ENCODE data around the gene GPSM3.

Gene GPSM3

DNA sequence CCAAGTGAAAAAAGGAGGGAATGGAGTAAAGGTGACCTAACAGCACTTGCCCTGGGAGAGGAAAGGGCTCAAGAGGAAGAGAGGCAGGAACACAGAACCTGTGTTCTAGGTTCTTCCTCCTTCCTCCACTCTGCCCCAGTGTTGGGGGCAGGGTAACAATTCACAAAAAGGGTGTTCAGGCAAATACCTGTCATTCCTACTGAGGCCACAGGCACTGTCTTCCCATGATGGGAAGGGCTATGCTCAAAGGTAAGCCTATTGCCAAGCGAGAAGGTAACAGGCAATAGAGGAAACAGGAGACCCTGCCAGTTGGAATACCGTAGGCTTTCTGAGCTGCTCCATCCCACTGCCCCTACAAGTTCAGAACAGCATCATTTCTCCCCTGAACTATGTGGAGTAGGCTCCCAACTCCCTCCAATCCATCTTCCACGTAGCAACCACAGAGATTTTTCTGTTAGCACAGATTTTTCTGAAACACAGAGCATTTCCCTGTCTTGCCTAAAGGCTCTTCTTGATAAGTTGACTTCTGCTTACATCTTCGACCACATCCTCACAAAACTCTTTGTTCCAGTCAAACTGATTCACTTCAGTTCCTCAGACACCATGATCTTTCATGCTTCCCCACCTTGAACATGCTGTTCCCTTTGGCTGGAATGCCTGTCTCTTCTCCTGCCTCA is 19.3 kb downstream of the GPSM3 start:
- no peak for DNase-seq (ENCODE audit: low read depth)

DNA sequence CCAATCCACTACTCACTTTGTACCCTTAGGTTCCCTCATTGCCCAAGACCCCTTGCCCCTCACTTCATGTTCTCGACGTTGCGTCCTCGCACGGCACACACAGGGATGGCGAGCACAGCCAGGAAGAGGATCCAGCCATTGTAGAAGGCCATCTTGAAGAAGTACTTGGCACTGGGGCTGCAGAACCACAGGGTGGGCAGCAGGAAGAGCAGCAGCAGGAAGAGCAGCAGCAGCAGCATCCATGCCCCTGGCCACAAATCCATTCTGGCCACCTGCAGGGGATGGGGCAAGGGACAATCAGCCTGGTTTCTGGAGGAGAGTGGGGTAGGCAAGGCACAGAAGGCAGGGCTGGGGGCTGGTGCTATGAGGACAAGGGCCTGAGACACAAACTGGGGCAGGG is 21.2 kb downstream of the GPSM3 start:
- no peak for DNase-seq (ENCODE audit: low read depth)

DNA sequence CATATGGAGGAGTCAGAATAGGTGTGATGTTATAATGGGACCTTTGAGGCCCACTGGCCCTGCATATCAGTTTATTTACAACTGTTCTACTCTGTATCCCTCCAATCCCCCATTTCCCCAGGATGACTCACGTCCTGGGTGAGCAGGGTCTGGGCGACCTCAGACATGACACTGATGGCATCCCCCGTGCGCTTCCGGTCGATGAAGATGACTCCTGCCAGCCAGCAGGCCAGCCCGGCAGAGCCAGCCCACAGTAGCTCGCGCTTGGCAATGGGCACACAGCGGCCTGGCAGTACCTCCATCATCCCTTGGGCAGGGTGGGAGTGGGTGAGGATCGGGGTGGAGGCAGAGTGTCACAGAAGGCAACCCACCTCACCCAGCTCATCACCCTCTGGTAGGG is 22.1 kb downstream of the GPSM3 start:
- no peak for DNase-seq (ENCODE audit: low read depth)

DNA sequence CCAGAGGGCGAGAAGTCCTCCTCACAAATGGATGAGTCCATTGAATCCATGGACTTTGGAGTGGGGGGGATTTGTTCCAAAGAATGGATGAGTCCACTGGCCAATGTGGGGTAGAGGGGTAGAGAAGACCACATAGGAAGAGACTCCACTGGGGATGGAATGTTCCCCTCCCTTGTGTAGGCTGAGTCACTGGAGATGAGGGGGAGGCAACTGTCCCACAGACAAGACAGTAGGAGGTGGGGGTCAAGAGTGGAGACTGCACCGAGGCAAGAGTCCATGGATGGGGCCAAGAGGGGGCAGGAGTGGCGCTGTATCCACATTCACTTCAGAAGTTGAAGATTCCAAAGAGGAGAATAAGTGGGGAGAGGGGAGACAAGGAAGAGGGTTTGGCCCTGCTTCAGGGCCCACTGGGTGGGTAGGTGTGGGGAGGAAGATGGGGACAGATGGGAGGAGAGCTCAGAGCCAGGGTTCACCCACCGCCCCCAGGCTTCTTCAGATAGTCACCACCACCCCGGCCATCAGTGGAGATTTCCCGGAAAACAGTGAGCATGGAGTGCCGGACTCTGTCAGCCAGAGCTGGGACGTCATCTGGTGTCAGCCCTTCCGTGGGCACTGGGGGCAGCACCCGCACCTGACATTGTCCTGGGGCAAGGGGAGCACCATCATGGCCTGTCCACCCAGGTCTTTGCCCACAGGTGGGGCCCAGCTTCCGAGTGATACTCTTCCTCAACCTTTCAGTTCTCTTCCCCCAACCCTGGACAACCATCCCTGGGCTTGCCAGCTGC is 23.4 kb downstream of the GPSM3 start:
- DNase-seq (ENCODE audit: low read depth) = peak; percentile 70

DNA sequence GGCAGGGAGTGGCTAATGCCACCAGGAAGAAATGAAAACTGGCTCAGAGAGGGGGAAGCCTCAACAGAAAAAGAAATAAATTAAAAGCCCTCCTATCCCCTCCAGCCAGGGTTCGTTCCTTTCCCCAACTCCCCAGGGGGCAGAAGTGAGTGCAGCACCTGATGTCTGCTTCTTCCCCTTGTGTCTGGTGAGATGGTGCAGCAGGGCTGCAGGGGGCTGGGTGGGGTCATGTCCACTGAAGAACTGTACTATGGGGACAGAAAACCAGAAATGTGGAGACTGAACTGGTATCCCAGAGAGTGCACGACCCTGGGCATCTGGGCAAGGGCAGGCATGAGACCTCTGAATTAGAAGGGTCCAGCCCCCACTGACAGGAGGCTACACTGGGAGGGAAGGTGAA is 24.1 kb downstream of the GPSM3 start:
- DNase-seq (ENCODE audit: low read depth) = no peak

DNA sequence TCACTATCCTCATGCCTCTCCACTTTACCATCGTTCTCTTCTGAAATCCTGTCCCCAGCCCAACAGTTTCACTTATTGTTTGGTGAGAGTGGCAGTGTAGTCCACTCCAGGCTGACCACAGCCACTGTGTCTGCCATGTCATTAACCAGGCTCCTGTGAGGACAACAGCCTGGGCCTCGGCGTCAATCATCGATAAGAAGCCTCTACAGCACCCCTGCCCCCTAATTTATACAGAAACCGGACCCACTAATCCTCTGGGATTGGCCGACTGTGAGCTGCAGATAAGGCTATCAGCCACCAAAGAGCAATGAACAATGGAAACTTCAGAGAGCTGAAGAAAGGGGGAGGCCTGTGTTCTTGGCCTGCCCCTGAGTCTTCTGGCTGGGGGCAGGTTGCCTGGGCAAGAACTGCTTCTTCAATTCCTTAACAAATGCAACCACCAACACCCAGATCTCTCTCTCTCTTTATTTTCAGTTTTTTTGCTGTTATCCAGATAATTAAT is 24.6 kb downstream of the GPSM3 start:
- no peak for DNase-seq (ENCODE audit: low read depth)

DNA sequence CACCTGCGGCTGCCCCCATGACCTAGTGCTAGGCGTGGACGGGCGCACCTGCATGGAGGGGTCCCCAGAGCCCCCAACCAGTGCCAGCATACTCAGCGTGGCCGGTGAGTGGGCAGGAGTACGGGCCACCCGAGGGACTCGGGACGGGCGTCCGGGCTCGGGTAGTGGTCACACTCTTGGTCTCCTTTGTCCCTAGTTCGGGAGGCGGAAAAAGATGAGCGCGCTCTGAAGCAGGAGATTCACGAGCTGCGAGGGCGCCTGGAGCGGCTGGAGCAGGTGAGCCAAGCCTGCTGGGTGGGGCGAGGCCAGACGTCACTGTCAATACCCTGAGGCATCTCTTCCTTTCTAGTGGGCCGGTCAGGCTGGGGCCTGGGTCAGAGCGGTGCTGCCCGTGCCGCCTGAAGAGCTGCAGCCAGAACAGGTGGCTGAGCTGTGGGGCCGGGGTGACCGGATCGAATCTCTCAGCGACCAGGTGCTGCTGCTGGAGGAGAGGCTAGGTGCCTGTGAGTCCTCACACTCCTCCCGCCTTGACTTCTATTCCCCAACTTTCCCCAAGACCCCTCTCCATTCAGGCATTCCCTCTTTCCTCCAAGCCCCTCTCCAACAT is 25.2 kb downstream of the GPSM3 start:
- no peak for DNase-seq (ENCODE audit: low read depth)

DNA sequence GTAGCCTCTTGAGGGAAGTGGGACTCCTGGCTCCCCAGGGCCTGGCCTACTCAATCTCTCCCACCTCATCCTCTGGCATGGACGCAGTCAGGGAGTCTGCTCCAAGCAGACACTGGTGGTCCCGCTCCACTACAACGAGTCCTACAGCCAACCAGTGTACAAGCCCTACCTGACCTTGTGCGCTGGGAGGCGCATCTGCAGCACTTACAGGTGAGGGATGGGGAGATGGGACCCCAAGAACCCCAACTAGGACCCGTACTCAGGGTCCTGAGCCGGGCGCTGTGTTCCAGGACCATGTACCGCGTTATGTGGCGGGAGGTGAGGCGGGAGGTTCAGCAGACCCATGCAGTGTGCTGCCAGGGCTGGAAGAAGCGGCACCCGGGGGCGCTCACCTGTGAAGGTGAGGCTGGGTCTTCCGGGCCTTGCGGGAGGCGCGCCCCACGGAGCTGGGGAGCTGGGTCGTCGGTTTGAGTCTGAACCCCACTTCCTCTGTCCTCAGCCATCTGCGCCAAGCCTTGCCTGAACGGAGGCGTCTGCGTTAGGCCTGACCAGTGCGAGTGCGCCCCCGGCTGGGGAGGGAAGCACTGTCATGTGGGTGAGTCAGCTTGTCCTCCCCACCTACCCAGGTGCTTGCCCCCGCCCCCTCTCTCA is 25.9 kb downstream of the GPSM3 start:
- no peak for DNase-seq (ENCODE audit: low read depth)

DNA sequence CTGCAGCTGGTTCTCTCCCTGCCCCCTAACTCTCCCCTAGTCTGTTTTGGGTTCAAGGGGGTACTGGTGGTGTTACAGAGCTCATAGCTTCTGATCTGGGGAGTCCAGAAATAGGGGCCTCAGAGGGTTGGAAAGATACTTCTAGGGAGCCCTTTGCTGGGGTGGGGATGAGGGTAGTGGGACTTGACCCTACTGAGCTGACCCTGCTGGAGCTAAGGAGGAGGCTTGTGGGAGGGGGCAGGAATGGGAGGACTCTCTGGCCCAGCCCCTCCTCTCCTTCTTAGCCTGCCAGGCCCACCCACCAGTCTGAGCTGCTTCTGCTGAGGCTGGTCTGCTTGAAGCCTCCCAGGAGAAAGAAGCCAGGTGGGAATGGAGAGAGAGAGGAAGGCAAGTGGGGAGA is 28.1 kb downstream of the GPSM3 start, which contains the start of gene EGFL8:
EGFL8 (plus strand) TSS at position 301 of the 400 bp plus-strand sequence. CDS start 1,571 bp downstream, outside the sequence.
- no peak for DNase-seq (ENCODE audit: low read depth)

DNA sequence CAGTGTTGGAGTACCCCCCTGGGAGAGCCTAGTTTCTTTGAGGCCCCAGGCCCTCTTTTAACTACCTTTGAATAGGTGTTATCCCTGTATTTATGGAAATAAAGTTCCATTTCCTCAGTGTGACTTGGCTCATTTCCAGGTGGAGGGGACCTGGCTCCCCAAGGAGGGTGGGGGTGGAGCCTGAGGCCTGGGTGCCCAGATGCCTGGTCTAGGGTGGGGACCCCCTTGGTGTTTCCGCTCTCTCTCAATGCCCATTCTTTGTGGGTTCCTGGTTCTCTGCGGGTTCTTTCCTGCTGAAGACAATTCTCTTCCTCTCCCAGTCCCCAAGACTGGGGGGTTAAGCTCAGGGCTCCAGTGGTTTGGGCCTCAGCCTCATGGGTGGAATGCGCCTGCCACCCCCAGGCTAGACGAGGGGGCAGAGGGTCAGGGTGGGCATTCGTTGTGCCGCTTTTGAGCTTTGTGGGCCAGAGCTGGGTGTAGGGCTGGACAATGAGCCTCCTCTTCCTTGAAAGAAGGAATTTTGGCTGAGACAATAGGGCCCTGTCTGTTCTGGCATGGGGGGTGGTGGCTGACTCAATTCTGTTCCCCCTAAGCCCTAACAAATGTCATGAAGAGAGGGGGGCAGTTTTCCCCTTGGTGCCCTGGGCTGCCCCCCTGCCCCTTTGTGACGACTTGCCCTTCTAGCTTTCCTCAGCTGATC is 28.7 kb downstream of the GPSM3 start:
- no peak for DNase-seq (ENCODE audit: low read depth)

DNA sequence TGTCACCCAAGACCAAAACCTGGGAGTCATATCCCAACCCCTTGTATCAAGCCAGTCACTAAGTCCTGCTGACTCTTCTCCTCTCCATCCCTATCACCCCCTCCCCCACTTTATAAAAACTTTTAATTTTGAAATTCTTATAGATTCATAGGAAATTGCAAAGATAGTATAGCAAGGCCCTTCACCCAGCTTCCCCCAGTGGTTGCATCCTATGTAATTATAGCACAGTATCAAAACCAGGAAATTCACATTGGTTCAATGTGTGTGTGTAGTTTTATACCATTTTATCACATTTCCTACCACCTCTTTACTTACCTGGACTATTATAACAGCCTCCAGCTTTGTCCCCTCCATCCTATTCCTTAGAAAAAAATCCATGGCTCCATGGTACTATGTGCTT is 34.4 kb downstream of the GPSM3 start:
- DNase-seq (ENCODE audit: low read depth) = no peak

DNA sequence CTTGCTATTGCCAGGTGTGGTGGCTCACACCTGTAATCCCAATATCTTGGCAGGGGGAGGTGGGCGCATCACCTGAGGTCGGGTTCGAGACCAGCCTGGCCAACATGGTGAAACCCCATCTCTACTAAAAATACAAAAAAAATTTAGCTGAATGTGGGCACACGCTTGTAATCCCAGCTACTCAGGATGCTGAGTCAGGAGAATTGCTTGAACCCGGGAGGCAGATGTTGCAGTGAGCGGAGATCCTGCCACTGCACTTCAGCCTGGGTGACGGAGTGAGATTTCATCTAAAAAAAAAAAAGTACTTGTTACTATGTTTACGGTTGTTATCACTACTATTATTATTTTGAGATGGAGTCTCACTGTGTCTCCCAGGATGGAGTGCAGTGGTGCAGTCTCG is 35.6 kb downstream of the GPSM3 start:
- DNase-seq (ENCODE audit: low read depth) = no peak

DNA sequence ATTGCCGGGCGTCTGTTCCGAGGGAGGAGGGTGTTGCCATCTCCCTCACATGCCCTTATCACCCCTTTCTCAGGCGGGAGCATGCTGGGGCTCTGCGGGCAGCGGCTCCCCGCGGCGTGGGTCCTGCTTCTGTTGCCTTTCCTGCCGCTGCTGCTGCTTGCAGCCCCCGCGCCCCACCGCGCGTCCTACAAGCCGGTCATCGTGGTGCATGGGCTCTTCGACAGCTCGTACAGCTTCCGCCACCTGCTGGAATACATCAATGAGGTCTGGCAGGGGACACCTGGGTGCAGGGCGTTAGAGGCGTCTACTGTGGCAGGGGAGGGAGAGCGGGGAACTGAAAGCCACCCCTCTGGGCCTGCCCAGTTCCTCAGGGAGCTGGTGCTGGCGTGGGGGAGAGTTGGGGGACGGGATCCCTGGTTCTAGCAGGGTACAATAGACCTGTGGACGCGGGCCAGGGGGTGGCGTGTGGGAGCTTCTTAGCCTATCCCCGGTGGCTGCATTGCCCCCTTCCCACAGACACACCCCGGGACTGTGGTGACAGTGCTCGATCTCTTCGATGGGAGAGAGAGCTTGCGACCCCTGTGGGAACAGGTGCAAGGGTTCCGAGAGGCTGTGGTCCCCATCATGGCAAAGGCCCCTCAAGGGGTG is 37.8 kb downstream of the GPSM3 start:
- DNase-seq (ENCODE audit: low read depth) = peak; percentile 54

DNA sequence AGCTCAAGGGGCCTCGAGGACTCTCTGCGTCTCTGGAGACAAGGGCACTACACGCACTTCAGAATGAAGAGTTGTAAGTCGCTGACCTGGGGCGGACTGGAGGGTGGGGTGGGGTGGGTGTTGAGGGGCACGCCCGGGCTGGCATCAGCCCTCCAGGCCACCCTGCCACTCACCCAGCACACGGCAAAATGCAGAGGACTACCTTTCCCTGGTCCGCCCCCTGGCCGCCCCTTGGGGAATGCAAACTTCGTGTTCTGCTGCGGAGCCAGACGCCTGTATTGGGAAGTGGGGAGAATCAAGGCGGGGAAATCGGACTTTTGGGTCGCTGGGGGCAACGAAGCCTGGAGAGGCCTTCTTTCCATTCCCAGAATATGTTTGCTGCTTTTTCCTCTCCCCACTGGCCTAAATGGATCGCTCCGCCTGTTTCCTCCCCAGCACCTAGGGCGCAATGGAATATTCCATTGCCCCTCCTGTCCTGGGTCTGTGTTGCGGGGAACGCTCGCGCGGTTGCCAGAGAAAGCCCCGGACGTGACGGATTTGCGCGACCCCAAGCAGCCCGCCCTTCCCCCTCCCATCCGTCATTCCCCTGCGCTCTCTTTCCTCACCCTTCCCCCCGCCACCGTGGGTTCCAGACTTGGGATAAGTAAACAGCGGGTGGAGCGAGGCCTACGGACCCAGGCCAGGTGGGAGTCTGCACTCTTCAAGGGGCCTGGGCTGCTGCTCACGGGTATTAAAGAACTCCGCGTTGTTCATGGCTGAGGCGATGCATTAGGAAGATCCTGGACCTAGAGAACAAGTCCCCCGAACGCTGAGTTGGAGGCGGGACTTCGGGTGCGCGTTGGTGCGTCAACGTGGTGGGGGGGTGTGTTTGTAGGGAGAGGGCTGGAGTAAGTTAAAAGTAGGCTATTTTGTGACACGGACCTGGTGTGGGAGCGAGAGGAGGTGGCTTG is 38.6 kb downstream of the GPSM3 start, which contains the start of gene PPT2:
PPT2 (plus strand) TSS at position 578 of the 950 bp plus-strand sequence. CDS start 454 bp downstream, outside the sequence.
- DNase-seq (ENCODE audit: low read depth) = peak; percentile 92

DNA sequence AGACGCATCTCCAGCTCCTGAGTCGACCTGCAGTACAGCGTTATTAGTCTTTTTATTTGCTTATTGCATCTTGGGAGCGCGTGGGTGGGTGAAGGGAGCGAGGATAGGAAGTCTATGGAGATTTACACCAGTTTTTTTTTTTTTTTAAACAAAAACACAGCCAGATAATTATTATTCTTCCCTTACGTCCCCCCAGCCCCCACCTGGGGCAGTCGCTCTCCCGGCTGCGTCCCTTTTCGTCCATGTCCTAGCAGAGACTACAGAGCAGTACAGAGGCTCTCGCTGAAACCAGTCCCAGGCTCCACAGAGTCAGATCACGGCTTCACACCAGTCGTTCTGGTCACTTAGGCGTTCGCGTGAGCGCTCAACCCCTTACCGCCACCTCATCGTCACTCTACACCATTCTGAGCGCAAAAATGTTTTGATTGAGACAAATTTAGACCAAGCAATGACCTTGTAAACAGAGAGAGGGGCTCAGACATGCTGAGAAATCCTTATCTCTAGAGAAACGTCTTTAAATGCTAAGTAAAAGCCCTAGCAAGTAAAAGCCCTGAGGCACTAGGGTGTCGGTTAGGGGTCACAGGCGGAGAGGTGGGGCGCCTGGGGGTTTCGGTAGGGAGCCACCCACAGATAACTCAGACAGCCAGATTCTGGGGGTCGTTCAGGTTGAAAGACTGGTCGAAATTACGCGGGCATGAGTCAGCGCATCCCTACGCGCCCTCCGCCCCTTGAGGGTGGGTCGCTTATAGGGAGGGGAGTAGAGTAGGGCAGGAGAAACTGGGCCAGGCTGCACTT is 39.5 kb downstream of the GPSM3 start:
- peak; percentile 21 for DNase-seq (ENCODE audit: low read depth)

DNA sequence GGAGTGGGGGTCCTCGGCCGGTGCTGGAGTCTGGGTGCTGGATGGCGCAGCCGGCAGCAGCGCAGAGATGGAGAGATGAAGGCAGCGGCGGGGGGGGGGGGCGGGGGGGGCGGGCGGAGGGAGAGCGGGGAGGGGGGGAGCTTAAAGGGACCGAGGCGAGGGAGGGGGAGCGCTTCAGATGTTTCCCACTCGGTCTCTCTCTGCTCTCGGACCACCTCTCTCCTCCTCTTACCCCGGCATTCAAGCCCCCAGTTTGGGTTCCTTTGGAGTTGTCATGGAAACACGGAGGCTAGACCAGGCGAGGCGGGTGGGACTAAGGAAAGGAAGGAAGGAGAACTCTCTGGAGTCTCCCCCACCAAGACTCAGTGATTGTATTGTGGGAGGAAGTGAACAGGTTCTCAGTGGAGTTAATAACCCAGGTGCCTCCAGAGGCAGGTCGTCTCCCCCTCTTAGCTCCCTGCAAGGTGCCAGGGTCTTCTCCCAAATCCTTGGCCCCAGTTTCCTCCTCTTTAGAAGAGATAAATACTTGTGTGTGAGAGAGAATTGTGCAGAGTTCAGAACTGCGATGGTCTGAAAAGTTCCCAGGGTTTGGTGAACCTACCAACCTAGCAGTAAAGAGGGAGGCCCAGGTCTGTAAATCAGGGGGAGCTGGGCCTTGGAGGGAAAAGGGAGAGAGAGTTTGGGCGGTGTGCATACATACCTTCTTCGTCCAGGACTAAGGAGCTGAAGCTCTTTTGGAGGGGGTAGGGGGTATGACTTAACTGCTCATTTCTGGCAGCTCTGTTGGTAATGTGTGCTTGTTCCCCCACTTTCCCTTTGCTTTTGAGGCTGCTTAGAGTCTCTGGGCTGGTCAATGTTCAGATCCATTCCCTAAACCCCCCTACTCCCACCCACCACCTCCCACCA is 40.3 kb downstream of the GPSM3 start, which contains the start of gene PRRT1:
PRRT1 (minus strand) TSS at position 77 of the 906 bp plus-strand sequence. CDS start 112 bp downstream, outside the sequence.
- no peak for DNase-seq (ENCODE audit: low read depth)

DNA sequence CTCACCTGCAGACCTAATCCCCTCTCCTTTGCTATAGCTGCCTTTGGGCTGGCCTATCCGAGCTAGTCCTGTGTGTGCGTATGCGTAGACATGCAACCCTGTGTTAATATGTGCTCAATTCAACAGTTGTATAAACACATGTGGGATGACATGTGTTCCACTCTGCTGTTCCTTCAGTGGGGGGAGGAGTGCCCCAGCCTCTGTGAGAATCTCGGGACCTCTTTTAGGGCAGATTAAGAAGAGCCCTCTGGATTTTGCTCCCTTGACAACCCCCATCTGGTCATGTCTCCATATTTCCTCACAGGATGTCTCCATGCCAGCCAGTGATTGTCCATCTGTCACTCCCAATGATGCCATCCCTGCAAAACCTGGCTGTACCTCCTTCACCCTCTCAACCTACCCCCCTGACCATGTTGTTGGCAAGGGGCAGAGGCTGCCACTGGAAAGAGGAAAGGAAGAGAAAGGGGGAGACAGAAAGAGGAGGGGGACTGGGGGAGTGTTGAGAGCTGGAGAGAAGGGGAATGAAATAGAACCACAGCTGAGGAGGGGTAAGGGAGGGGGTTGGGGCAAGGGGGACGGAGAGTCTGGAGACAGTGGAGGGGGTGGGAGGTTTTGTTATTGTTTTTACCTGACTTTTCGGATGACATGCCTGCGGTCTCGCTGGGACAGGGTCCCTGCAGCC is 41.1 kb downstream of the GPSM3 start:
- no peak for DNase-seq (ENCODE audit: low read depth)

Measured in amniotic epithelial cell (primary cell).